ENCODE results near the gene ZNF154. TPM values are rescaled to one million over a fixed set of nuclear protein-coding genes. Genes with fewer than 3 reads are reported as not detected.

The ZNF154 gene
- polyA plus RNA-seq, 2 of the 4 experiments (the other 2 are of a cell fraction), result not detected

- TF ChIP-seq EP300 (IDR thresholded peaks at IDR 0.05) (no peak), CBX2 (IDR thresholded peaks at IDR 0.05; ENCODE audit: borderline replicate concordance, low read depth) (no peak), HOXB13 (CRISPR knock-in tag; IDR thresholded peaks at IDR 0.05; ENCODE audit: low read depth) (no peak), TFCP2L1 (CRISPR knock-in tag; IDR thresholded peaks at IDR 0.05) (no peak), CTCF (IDR thresholded peaks at IDR 0.05) (no peak), GATA3 (IDR thresholded peaks at IDR 0.05; ENCODE audit: borderline replicate concordance) (no peak), ESRRA (IDR thresholded peaks at IDR 0.05; ENCODE audit: borderline replicate concordance, low read length) (no peak)
Observed at GRCh38 chr19:57655443-57655842, 53.6 kb downstream of the ZNF154 start (continued).

- FAIRE-seq (no peak), ATAC-seq (no peak), DNase-seq (ENCODE audit: low read depth in 1 of 2, low spot score in 1 of 2) (no peak)
- Histone ChIP-seq H3K4me2 (no peak overlapping the region), H3K4me3 (no peak overlapping the region), H3K4me1 (no peaks in the 10 kb centered on the region), H3K27ac (no peak overlapping the region), H3K9me3 (peaks cover 82% of the 10 kb centered on the region)
- TF ChIP-seq RFX5 (IDR thresholded peaks at IDR 0.05) (no peak), NR3C1 (IDR thresholded peaks at IDR 0.05) (no peak), JUN (IDR thresholded peaks at IDR 0.05) (no peak), RNF2 (IDR thresholded peaks at IDR 0.05; ENCODE audit: borderline replicate concordance, low read depth) (no peak), TP53 (CRISPR knock-in tag; IDR thresholded peaks at IDR 0.05) (no peak), GATA3 (IDR thresholded peaks at IDR 0.05; ENCODE audit: borderline replicate concordance) (no peak), ZSCAN20 (CRISPR knock-in tag; IDR thresholded peaks at IDR 0.05) (no peak), ELK1 (IDR thresholded peaks at IDR 0.05; ENCODE audit: low read depth, low read length) (no peak), NFE2L2 (conservative IDR thresholded peaks at IDR 0.05; ENCODE audit: low read length) (no peak), ZFP36 (IDR thresholded peaks at IDR 0.05; ENCODE audit: borderline replicate concordance, partially characterized antibody) (no peak), FOXS1 (CRISPR knock-in tag; IDR thresholded peaks at IDR 0.05) (no peak), E2F6 (IDR thresholded peaks at IDR 0.05; ENCODE audit: borderline replicate concordance, low read depth) (no peak)
- ChIA-PET POLR2A (no interaction called here), CTCF (no interaction called here)
- WGBS (ENCODE audit: missing lambda C conversion rate), result 24% methylated on average over 2 of the region's 2 CpGs
Observed at GRCh38 chr19:57653689-57654088, 55.3 kb downstream of the ZNF154 start.

- DNase-seq (ENCODE audit: low read depth in 1 of 2, low spot score in 1 of 2) (no peak), ATAC-seq (no peak), FAIRE-seq (no peak)
- Histone ChIP-seq H3K27ac (no peak overlapping the region), H3K4me1 (no peaks in the 10 kb centered on the region), H3K9me3 (peaks cover 86% of the 10 kb centered on the region), H3K4me3 (no peak overlapping the region), H3K4me2 (no peak overlapping the region)
- TF ChIP-seq ATOH8 (CRISPR knock-in tag; IDR thresholded peaks at IDR 0.05; ENCODE audit: low read depth), result no peak
- TF ChIP-seq ZFP36 (IDR thresholded peaks at IDR 0.05; ENCODE audit: borderline replicate concordance, partially characterized antibody), result no peak
- no peak for TF ChIP-seq KDM1A (IDR thresholded peaks at IDR 0.05; ENCODE audit: low read depth)
- no peak for TF ChIP-seq HDAC2 (IDR thresholded peaks at IDR 0.05)
- TF ChIP-seq FOSL2 (IDR thresholded peaks at IDR 0.05), result no peak
- TF ChIP-seq FOSL2 (CRISPR knock-in tag; IDR thresholded peaks at IDR 0.05), result no peak
- no peak for TF ChIP-seq CHD4 (IDR thresholded peaks at IDR 0.05; ENCODE audit: borderline replicate concordance)
- no peak for TF ChIP-seq CEBPB (IDR thresholded peaks at IDR 0.05)
- TF ChIP-seq HOXB5 (CRISPR knock-in tag; IDR thresholded peaks at IDR 0.05), result no peak
- ChIA-PET POLR2A (no interaction called here), CTCF (interaction anchor here (1.1 kb wide), 1 partner anchor 13 kb away, joined by 4 read pairs; no protein-coding TSS in a partner anchor)
- WGBS (ENCODE audit: missing lambda C conversion rate), result 12% methylated on average over 6 of the region's 6 CpGs
Observed at GRCh38 chr19:57651654-57651996, 57.4 kb downstream of the ZNF154 start.

All from A549 (cell line).